Measurements from ENCODE around the gene PDE7B. TPM values are rescaled to one million over a fixed set of nuclear protein-coding genes. Genes with fewer than 3 reads are reported as not detected.

Gene PDE7B
- total and polyA plus RNA-seq, 2 of the 4 experiments (the other 2 are of a cell fraction) = 7.8 to 12.4 TPM

- H3K27ac ChIP-seq (ENCODE audit: insufficient read depth, low read length) = no peak overlapping the region
- no peak overlapping the region for H2AK9ac ChIP-seq (replicated peaks; ENCODE audit: low read depth, low read length, poor library complexity)
- no peaks in the 10 kb centered on the region for H3K27me3 ChIP-seq (ENCODE audit: control insufficient read depth, insufficient read depth, low read length)
- no peak overlapping the region for H4K91ac ChIP-seq (ENCODE audit: insufficient read depth, low read depth, low read length)
- H3K4ac ChIP-seq (ENCODE audit: low read depth, low read length) = no peak overlapping the region
- no CpG with 5 or more reads among the region's 2 CpGs for WGBS, 2 experiments (ENCODE audit: extremely low coverage in 2 of 2, insufficient read length in 1 of 2)
- no peaks in the 10 kb centered on the region for H4K20me1 ChIP-seq (ENCODE audit: insufficient read depth, low read length)
- H4K8ac ChIP-seq (ENCODE audit: low read depth in 2 of 2, low read length in 2 of 2) = no peak overlapping the region
- intact Hi-C loops (cut with micrococcal nuclease) (no loop called here), dilution Hi-C loops (cut with HindIII; ENCODE audit: low sequenced_read_pairs, unreplicated experiment) (no loop called here), in situ Hi-C loops (cut with MboI; ENCODE audit: low sequenced_read_pairs) (no loop called here)
- H3K9me3 ChIP-seq (ENCODE audit: control insufficient read depth, insufficient read depth, low read length) = no peaks in the 10 kb centered on the region
- no peak overlapping the region for H2BK120ac ChIP-seq (ENCODE audit: low read depth, low read length)
- no peak overlapping the region for H3K9ac ChIP-seq (ENCODE audit: low read depth, low read length)
- CTCF ChIA-PET = interaction anchor here (0.6 kb wide), 1 partner anchor 554 kb away, joined by 3 read pairs; no protein-coding TSS in a partner anchor
- no peak overlapping the region for H2AK5ac ChIP-seq (ENCODE audit: low read depth, low read length)
- peaks cover 2% of the 10 kb centered on the region; the same call in 1 of the 2 replicates for H3K4me1 ChIP-seq (ENCODE audit: control insufficient read depth, insufficient read depth, low read length)
- peaks cover 2 to 10% of the 10 kb centered on the region in 2 experiments; a peak in 3 of 4 replicates for H3K79me1 ChIP-seq (ENCODE audit: low read depth in 1 of 2, low read length in 2 of 2)
- TF ChIP-seq BHLHE40 (IDR thresholded peaks at IDR 0.05; ENCODE audit: low read depth, low read length) (no peak), POLR2A (IDR thresholded peaks at IDR 0.05; ENCODE audit: low read depth, low read length) (no peak), USF2 (IDR thresholded peaks at IDR 0.05; ENCODE audit: low read depth, low read length) (no peak), SMC3 (IDR thresholded peaks at IDR 0.05; ENCODE audit: low read depth, low read length) (no peak), RCOR1 (IDR thresholded peaks at IDR 0.05; ENCODE audit: insufficient replicate concordance, low read length) (no peak), CEBPB (IDR thresholded peaks at IDR 0.05; ENCODE audit: low read depth, low read length) (no peak), MAFK (IDR thresholded peaks at IDR 0.05; ENCODE audit: low read depth, low read length) (no peak), MXI1 (IDR thresholded peaks at IDR 0.05; ENCODE audit: borderline replicate concordance, low read depth, low read length) (no peak), RFX5 (IDR thresholded peaks at IDR 0.05; ENCODE audit: low read depth, low read length) (no peak), MAZ (IDR thresholded peaks at IDR 0.05; ENCODE audit: borderline replicate concordance, low read depth, low read length) (no peak), RAD21 (IDR thresholded peaks at IDR 0.05; ENCODE audit: low read length) (no peak), FOS (IDR thresholded peaks at IDR 0.05; ENCODE audit: low read depth, low read length) (no peak), CHD1 (IDR thresholded peaks at IDR 0.05; ENCODE audit: low read depth, low read length) (no peak), CTCF (conservative IDR thresholded peaks at IDR 0.05; ENCODE audit: low read depth, low read length) (no peak), NFE2L2 (IDR thresholded peaks at IDR 0.05; ENCODE audit: low read depth, low read length) (no peak)
- TF ChIP-seq, protein P1, sequence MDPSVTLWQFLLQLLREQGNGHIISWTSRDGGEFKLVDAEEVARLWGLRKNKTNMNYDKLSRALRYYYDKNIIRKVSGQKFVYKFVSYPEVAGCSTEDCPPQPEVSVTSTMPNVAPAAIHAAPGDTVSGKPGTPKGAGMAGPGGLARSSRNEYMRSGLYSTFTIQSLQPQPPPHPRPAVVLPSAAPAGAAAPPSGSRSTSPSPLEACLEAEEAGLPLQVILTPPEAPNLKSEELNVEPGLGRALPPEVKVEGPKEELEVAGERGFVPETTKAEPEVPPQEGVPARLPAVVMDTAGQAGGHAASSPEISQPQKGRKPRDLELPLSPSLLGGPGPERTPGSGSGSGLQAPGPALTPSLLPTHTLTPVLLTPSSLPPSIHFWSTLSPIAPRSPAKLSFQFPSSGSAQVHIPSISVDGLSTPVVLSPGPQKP (IDR thresholded peaks at IDR 0.05; ENCODE audit: borderline replicate concordance, low read depth, low read length) = no peak
- H3K9me1 ChIP-seq (ENCODE audit: insufficient read depth, low read length) = peaks cover 3% of the 10 kb centered on the region; the same call in 1 of the 2 replicates
- no peak overlapping the region for H3K18ac ChIP-seq (ENCODE audit: low read depth, low read length)
- no peak overlapping the region for H3K23ac ChIP-seq (ENCODE audit: low read depth, low read length)
- DNase-seq (no peak), ATAC-seq (ENCODE audit: low read depth) (no peak)
- H2BK15ac ChIP-seq (ENCODE audit: low read depth, low read length) = no peak overlapping the region
- H3K14ac ChIP-seq (replicated peaks; ENCODE audit: low read depth, low read length) = no peak overlapping the region
- no peak overlapping the region for H2BK20ac ChIP-seq (ENCODE audit: low read depth, low read length)
- H4K5ac ChIP-seq (ENCODE audit: low read depth, low read length) = no peak overlapping the region
- H3K56ac ChIP-seq (ENCODE audit: extremely low read depth, insufficient read depth, low read length) = no peak overlapping the region
- BruUV-seq (replicated peaks) = no TSS peak
- POLR2A ChIA-PET (ENCODE audit: unreplicated experiment) = no interaction called here
- no peak overlapping the region for H2AFZ ChIP-seq (replicated peaks; ENCODE audit: low read length, poor library complexity)
- H3K4me3 ChIP-seq (ENCODE audit: insufficient read depth, low read depth, low read length) = no peak overlapping the region
- H2BK5ac ChIP-seq (ENCODE audit: low read depth, low read length, poor library complexity, severe bottlenecking) = no peak overlapping the region
- peaks cover 5% of the 10 kb centered on the region; the same call in 1 of the 2 replicates for H3K36me3 ChIP-seq (ENCODE audit: control insufficient read depth, insufficient read depth, low read length)
- H3K4me2 ChIP-seq (ENCODE audit: low read depth, low read length) = no peak overlapping the region
These were observed 121.1 kb downstream of the PDE7B start for GRCh38 chr6:135972586-135972985.
